Measurements from ENCODE around the gene UQCC3. TPM values are rescaled to one million over a fixed set of nuclear protein-coding genes. Genes with fewer than 3 reads are reported as not detected.
"Not testable (repeated sequence)": the region's sequence is repeated elsewhere in the genome, so short reads cannot be mapped to it uniquely, and the experiment has no call there.

UQCC3 gene
- total and polyA plus RNA-seq, 2 donors (not counting 1 experiment from before 2014, with no cell fraction given): 4.7 to 14.0 TPM

GRCh38 chr11:62671236-62671607 is 251 bp upstream of the UQCC3 start:
- no peaks in the 10 kb centered on the region for H3K27me3 ChIP-seq (ENCODE audit: control insufficient read depth, insufficient read depth, low read length)
- H4K20me1 ChIP-seq (ENCODE audit: control insufficient read depth, extremely low read depth, insufficient read depth, low read length): no peaks in the 10 kb centered on the region
- no peak for TF ChIP-seq EZH2 (IDR thresholded peaks at IDR 0.05; ENCODE audit: low read length, missing control alignments)
- TF ChIP-seq, protein P1, sequence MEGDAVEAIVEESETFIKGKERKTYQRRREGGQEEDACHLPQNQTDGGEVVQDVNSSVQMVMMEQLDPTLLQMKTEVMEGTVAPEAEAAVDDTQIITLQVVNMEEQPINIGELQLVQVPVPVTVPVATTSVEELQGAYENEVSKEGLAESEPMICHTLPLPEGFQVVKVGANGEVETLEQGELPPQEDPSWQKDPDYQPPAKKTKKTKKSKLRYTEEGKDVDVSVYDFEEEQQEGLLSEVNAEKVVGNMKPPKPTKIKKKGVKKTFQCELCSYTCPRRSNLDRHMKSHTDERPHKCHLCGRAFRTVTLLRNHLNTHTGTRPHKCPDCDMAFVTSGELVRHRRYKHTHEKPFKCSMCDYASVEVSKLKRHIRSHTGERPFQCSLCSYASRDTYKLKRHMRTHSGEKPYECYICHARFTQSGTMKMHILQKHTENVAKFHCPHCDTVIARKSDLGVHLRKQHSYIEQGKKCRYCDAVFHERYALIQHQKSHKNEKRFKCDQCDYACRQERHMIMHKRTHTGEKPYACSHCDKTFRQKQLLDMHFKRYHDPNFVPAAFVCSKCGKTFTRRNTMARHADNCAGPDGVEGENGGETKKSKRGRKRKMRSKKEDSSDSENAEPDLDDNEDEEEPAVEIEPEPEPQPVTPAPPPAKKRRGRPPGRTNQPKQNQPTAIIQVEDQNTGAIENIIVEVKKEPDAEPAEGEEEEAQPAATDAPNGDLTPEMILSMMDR (conservative IDR thresholded peaks at IDR 0.05 in 1 of 2, IDR thresholded peaks at IDR 0.05 in 1 of 2; ENCODE audit: low read depth in 1 of 2, low read length in 2 of 2): no peak
- peak overlapping the region; percentile 51 to 92 (median 66) for H3K4me3 ChIP-seq (replicated peaks in 1 of 4; ENCODE audit: control extremely low read depth in 1 of 4, insufficient read depth in 1 of 4, low read depth in 3 of 4, low read length in 4 of 4)
- peak overlapping the region; percentile 68 for H2AFZ ChIP-seq (ENCODE audit: low read length)
- H3K27ac ChIP-seq (ENCODE audit: insufficient read depth, low read length): peak overlapping the region; percentile 70
- H3K4me2 ChIP-seq (ENCODE audit: extremely low read depth, insufficient read depth, low read length): peak overlapping the region; percentile 75
- peaks cover 10% of the 10 kb centered on the region for H3K36me3 ChIP-seq (ENCODE audit: control insufficient read depth, insufficient read depth, low read length)
- H3K4me1 ChIP-seq (ENCODE audit: control insufficient read depth, extremely low read depth, insufficient read depth, low read length): peaks cover 8% of the 10 kb centered on the region
- peak overlapping the region; percentile 66 for H3K9ac ChIP-seq (ENCODE audit: insufficient read depth, low read length)
- no peaks in the 10 kb centered on the region for H3K9me3 ChIP-seq (ENCODE audit: control insufficient read depth, insufficient read depth, low read depth, low read length)
- no peak for DNase-seq (ENCODE audit: low read depth in 2 of 2)
- H3K79me2 ChIP-seq (ENCODE audit: control insufficient read depth, insufficient read depth, low read length): peaks cover 18% of the 10 kb centered on the region

DNA sequence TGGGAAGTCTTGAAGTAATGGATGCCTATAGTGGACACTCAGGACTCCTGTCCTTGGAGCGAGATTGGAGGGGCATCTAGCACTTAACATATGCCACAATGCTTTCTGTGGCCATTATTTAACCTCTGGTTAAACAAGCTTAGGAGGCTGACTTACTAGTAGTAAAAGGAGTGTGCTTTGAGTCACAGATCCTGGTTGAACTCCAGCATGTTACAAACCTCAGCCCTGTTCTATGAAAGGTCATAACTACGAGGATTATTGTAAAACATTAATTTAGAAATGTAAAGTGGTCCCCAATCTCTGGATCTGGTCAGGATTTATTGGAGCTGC is 1.7 kb downstream of the UQCC3 start:
- H3K79me2 ChIP-seq (ENCODE audit: control insufficient read depth, insufficient read depth, low read length): peaks cover 13% of the 10 kb centered on the region

GRCh38 chr11:62675415-62675814 is 3.9 kb downstream of the UQCC3 start:
- H3K36me3 ChIP-seq (ENCODE audit: control insufficient read depth, insufficient read depth, low read length); H3K4me2 ChIP-seq (ENCODE audit: extremely low read depth, insufficient read depth, low read length); H3K27ac ChIP-seq (ENCODE audit: insufficient read depth, low read length); DNase-seq (ENCODE audit: low read depth in 2 of 2); H3K9me3 ChIP-seq (ENCODE audit: control insufficient read depth, insufficient read depth, low read depth, low read length); H3K9ac ChIP-seq (ENCODE audit: insufficient read depth, low read length); H3K4me1 ChIP-seq (ENCODE audit: control insufficient read depth, extremely low read depth, insufficient read depth, low read length); H2AFZ ChIP-seq (ENCODE audit: low read length); H4K20me1 ChIP-seq (ENCODE audit: control insufficient read depth, extremely low read depth, insufficient read depth, low read length); H3K4me3 ChIP-seq (replicated peaks in 1 of 4; ENCODE audit: control extremely low read depth in 1 of 4, insufficient read depth in 1 of 4, low read depth in 3 of 4, low read length in 4 of 4); H3K27me3 ChIP-seq (ENCODE audit: control insufficient read depth, insufficient read depth, low read length): not testable (repeated sequence)
- H3K79me2 ChIP-seq (ENCODE audit: control insufficient read depth, insufficient read depth, low read length): peaks cover 18% of the 10 kb centered on the region

More for the DNA sequence above, 1.7 kb downstream of the UQCC3 start:
- no peak overlapping the region for H3K4me2 ChIP-seq (ENCODE audit: extremely low read depth, insufficient read depth, low read length)
- no peaks in the 10 kb centered on the region for H3K27me3 ChIP-seq (ENCODE audit: control insufficient read depth, insufficient read depth, low read length)
- peak overlapping the region in 1 of 4 experiments; percentile 63 for H3K4me3 ChIP-seq (replicated peaks in 1 of 4; ENCODE audit: control extremely low read depth in 1 of 4, insufficient read depth in 1 of 4, low read depth in 3 of 4, low read length in 4 of 4)
- TF ChIP-seq, protein P1 (conservative IDR thresholded peaks at IDR 0.05 in 1 of 2, IDR thresholded peaks at IDR 0.05 in 1 of 2; ENCODE audit: low read depth in 1 of 2, low read length in 2 of 2): no peak
- no peak for TF ChIP-seq EZH2 (IDR thresholded peaks at IDR 0.05; ENCODE audit: low read length, missing control alignments)
- H3K27ac ChIP-seq (ENCODE audit: insufficient read depth, low read length): no peak overlapping the region
- peaks cover 4% of the 10 kb centered on the region for H3K4me1 ChIP-seq (ENCODE audit: control insufficient read depth, extremely low read depth, insufficient read depth, low read length)
- DNase-seq (ENCODE audit: low read depth in 2 of 2): no peak
- H3K36me3 ChIP-seq (ENCODE audit: control insufficient read depth, insufficient read depth, low read length): peaks cover 7% of the 10 kb centered on the region
- no peak overlapping the region for H2AFZ ChIP-seq (ENCODE audit: low read length)
- H3K9me3 ChIP-seq (ENCODE audit: control insufficient read depth, insufficient read depth, low read depth, low read length): no peaks in the 10 kb centered on the region
- no peaks in the 10 kb centered on the region for H4K20me1 ChIP-seq (ENCODE audit: control insufficient read depth, extremely low read depth, insufficient read depth, low read length)
- no peak overlapping the region for H3K9ac ChIP-seq (ENCODE audit: insufficient read depth, low read length)
